ENCODE results near the gene LENG8. TPM values are rescaled to one million over a fixed set of nuclear protein-coding genes. Genes with fewer than 3 reads are reported as not detected.

LENG8 gene
- total and polyA plus RNA-seq, 2 of the 13 experiments (the other 11 are each of a cell fraction or from before 2014, with no cell fraction given), result 14.3 to 41.9 TPM

DNA sequence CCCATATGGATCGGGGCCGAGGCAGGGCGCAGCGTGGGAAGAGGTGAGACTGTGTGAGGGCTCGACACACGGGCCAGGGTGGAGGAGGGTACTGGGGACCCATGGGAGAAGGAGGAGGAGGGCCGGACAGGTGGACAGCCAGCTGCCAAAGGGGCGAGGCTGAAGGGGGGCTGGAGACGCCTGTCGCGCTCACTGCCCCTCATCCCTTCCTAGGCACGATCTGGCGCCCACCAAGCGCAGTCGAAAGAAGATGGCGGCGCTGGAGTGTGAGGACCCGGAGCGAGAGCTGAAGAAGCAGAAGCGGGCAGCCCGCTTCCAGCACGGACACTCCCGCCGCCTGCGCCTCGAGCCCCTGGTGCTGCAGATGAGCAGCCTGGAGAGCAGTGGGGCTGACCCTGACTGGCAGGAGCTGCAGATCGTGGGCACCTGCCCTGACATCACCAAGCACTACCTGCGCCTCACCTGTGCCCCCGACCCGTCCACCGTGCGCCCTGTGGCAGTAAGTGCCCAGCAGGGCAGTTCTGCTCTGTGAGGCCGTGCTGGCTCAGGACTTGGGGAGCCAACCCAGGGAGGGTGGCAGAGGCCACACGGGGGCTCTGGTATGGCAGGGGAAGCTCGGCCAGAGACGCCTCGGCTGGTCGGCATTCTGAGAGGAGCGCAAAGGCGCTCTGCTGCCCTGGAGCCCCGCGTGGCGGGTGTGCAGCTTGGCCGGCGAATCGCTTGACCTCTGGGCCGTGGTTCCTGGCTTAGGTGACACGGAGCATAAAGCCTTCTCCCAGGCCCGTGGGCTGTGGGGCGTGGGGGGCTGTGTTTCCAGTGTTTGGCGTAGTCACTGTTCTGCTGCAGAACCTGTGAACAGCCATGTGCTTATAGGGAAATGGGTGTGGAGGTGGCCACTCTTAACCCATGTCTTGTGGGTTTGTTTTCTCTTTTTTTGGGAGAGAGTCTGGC lies 7.7 kb downstream of the LENG8 start:
- H3K36me3 ChIP-seq (replicated peaks in 1 of 2; ENCODE audit: control insufficient read depth in 1 of 2, insufficient read depth in 2 of 2, low read length in 2 of 2), result peaks cover 52 to 89% of the 10 kb centered on the region in 2 experiments

More for the DNA sequence above, 7.7 kb downstream of the LENG8 start:
- no peaks in the 10 kb centered on the region; a peak in 1 of 5 replicates for H3K27me3 ChIP-seq (ENCODE audit: control insufficient read depth in 1 of 2, insufficient read depth in 2 of 2, low read length in 2 of 2)
- H3K9ac ChIP-seq (ENCODE audit: insufficient read depth, low read depth, low read length), result no peak overlapping the region
- peaks cover 7% of the 10 kb centered on the region for H3K4me1 ChIP-seq (ENCODE audit: insufficient read depth, low read length)
- DNase-seq (ENCODE audit: low spot score), result no peak
- ATAC-seq, result no peak; the same call in 2 of the 3 replicates
- in situ Hi-C loops (cut with HindIII; ENCODE audit: extremely low pct_ligation_motif_present, low pct_unique_long_range_greater_than_20kb) (no loop called here), intact Hi-C loops (cut with micrococcal nuclease; ENCODE audit: unreplicated experiment) (no loop called here)
- no peak overlapping the region for H3K4me2 ChIP-seq (ENCODE audit: low read depth, low read length)
- H3K27ac ChIP-seq (ENCODE audit: extremely low read length, insufficient read depth, low read length), result no peak overlapping the region
- H3K9me3 ChIP-seq (ENCODE audit: low read length), result no peaks in the 10 kb centered on the region
- H4K20me1 ChIP-seq (ENCODE audit: insufficient read depth, low read length), result peaks cover 18% of the 10 kb centered on the region; the same call in 1 of the 2 replicates
- H3K4me3 ChIP-seq (replicated peaks in 1 of 3; ENCODE audit: insufficient read depth in 1 of 3, low read depth in 2 of 3, low read length in 3 of 3), result no peak overlapping the region
- FAIRE-seq, result no peak
- 94% methylated on average over 26 of the region's 51 CpGs for WGBS (ENCODE audit: low lambda C conversion rate)
- peaks cover 12% of the 10 kb centered on the region for H3K79me2 ChIP-seq (ENCODE audit: insufficient read depth, low read length)
- BruUV-seq (replicated peaks), result no TSS peak
- ChIA-PET CTCF (ENCODE audit: low intra/inter-chr PET ratio, low total read pairs) (no interaction called here), POLR2A (no interaction called here)
- 0 out of 2 replicates have a peak, but pooled peaks have one; percentile 22 for TF ChIP-seq PCBP1 (IDR thresholded peaks at IDR 0.05; ENCODE audit: borderline replicate concordance, low read depth, low read length)
- peak; percentile 52 for TF ChIP-seq RBFOX2 (IDR thresholded peaks at IDR 0.05; ENCODE audit: low read depth, low read length)
- TF ChIP-seq, protein P1, sequence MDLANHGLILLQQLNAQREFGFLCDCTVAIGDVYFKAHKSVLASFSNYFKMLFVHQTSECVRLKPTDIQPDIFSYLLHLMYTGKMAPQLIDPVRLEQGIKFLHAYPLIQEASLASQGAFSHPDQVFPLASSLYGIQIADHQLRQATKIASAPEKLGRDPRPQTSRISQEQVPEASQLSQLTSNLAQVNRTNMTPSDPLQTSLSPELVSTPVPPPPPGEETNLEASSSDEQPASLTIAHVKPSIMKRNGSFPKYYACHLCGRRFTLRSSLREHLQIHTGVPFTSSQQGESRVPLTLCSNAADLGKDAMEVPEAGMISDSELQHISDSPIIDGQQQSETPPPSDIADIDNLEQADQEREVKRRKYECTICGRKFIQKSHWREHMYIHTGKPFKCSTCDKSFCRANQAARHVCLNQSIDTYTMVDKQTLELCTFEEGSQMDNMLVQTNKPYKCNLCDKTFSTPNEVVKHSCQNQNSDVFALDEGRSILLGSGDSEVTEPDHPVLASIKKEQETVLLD (CRISPR knock-in tag; IDR thresholded peaks at IDR 0.05; ENCODE audit: low read depth), result no peak
- TF ChIP-seq, protein P2, sequence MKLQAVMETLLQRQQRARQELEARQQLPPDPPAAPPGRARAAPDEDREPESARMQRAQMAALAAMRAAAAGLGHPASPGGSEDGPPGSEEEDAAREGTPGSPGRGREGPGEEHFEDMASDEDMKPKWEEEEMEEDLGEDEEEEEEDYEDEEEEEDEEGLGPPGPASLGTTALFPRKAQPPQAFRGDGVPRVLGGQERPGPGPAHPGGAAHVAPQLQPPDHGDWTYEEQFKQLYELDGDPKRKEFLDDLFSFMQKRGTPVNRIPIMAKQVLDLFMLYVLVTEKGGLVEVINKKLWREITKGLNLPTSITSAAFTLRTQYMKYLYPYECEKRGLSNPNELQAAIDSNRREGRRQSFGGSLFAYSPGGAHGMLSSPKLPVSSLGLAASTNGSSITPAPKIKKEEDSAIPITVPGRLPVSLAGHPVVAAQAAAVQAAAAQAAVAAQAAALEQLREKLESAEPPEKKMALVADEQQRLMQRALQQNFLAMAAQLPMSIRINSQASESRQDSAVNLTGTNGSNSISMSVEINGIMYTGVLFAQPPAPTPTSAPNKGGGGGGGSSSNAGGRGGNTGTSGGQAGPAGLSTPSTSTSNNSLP (IDR thresholded peaks at IDR 0.05; ENCODE audit: low read depth, low read length), result no peak
- TF ChIP-seq, protein P3, sequence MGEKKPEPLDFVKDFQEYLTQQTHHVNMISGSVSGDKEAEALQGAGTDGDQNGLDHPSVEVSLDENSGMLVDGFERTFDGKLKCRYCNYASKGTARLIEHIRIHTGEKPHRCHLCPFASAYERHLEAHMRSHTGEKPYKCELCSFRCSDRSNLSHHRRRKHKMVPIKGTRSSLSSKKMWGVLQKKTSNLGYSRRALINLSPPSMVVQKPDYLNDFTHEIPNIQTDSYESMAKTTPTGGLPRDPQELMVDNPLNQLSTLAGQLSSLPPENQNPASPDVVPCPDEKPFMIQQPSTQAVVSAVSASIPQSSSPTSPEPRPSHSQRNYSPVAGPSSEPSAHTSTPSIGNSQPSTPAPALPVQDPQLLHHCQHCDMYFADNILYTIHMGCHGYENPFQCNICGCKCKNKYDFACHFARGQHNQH (CRISPR knock-in tag; IDR thresholded peaks at IDR 0.05), result no peak
- no peak for TF ChIP-seq ZNF737 (CRISPR knock-in tag; IDR thresholded peaks at IDR 0.05; ENCODE audit: borderline replicate concordance)
- no peak for TF ChIP-seq KDM2A (CRISPR knock-in tag; IDR thresholded peaks at IDR 0.05; ENCODE audit: borderline replicate concordance, low read depth)
- TF ChIP-seq, protein P4, sequence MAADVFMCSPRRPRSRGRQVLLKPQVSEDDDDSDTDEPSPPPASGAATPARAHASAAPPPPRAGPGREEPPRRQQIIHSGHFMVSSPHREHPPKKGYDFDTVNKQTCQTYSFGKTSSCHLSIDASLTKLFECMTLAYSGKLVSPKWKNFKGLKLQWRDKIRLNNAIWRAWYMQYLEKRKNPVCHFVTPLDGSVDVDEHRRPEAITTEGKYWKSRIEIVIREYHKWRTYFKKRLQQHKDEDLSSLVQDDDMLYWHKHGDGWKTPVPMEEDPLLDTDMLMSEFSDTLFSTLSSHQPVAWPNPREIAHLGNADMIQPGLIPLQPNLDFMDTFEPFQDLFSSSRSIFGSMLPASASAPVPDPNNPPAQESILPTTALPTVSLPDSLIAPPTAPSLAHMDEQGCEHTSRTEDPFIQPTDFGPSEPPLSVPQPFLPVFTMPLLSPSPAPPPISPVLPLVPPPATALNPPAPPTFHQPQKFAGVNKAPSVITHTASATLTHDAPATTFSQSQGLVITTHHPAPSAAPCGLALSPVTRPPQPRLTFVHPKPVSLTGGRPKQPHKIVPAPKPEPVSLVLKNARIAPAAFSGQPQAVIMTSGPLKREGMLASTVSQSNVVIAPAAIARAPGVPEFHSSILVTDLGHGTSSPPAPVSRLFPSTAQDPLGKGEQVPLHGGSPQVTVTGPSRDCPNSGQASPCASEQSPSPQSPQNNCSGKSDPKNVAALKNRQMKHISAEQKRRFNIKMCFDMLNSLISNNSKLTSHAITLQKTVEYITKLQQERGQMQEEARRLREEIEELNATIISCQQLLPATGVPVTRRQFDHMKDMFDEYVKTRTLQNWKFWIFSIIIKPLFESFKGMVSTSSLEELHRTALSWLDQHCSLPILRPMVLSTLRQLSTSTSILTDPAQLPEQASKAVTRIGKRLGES (CRISPR knock-in tag; IDR thresholded peaks at IDR 0.05; ENCODE audit: borderline replicate concordance), result no peak
- TF ChIP-seq, protein P5, sequence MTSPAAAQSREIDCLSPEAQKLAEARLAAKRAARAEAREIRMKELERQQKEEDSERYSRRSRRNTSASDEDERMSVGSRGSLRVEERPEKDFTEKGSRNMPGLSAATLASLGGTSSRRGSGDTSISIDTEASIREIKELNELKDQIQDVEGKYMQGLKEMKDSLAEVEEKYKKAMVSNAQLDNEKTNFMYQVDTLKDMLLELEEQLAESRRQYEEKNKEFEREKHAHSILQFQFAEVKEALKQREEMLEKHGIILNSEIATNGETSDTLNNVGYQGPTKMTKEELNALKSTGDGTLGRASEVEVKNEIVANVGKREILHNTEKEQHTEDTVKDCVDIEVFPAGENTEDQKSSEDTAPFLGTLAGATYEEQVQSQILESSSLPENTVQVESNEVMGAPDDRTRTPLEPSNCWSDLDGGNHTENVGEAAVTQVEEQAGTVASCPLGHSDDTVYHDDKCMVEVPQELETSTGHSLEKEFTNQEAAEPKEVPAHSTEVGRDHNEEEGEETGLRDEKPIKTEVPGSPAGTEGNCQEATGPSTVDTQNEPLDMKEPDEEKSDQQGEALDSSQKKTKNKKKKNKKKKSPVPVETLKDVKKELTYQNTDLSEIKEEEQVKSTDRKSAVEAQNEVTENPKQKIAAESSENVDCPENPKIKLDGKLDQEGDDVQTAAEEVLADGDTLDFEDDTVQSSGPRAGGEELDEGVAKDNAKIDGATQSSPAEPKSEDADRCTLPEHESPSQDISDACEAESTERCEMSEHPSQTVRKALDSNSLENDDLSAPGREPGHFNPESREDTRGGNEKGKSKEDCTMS (CRISPR knock-in tag; conservative IDR thresholded peaks at IDR 0.05), result no peak
- TF ChIP-seq MIER2 (CRISPR knock-in tag; IDR thresholded peaks at IDR 0.05), result no peak
- peak; percentile 43 for TF ChIP-seq AGO2 (optimal IDR thresholded peaks at IDR 0.05; ENCODE audit: low read depth, low read length)
- H2AFZ ChIP-seq (ENCODE audit: low read length), result no peak overlapping the region

Data from HepG2 (cell line).